Nephron (organoid): ENCODE results near the gene HECW1.

Experiments
- H3K27ac Mint-ChIP-seq, 3 experiments: 2 replicates each; pipeline ENCODE4 v1.8.0; 2020; ENCODE audit warnings: mixed read lengths in 3 of 3, mild to moderate bottlenecking in 2 of 3, moderate library complexity in 1 of 3
- H3K27me3 Mint-ChIP-seq: 2 replicates; pipeline ENCODE4 v1.8.0; 2021; ENCODE audit warnings: low read depth, mild to moderate bottlenecking, moderate library complexity, mixed read lengths
- H3K36me3 Mint-ChIP-seq: 2 replicates; pipeline ENCODE4 v1.8.0; 2020; ENCODE audit warnings: low read depth, mixed read lengths
- H3K4me1 Mint-ChIP-seq: 2 replicates; pipeline ENCODE4 v1.8.0; 2020; ENCODE audit warnings: mixed read lengths
- H3K4me3 Mint-ChIP-seq, 3 experiments: 2 replicates each; pipeline ENCODE4 v1.8.0; 2020; ENCODE audit warnings: mild to moderate bottlenecking in 3 of 3, mixed read lengths in 3 of 3, moderate library complexity in 2 of 3
- H3K9me3 Mint-ChIP-seq: 2 replicates; pipeline ENCODE4 v1.8.0; 2020; ENCODE audit warnings: mixed read lengths
- TF ChIP-seq, protein P1 (sequence below), 3 experiments: fragments of 200-600 bp; sonication (generic); IDR thresholded peaks; one replicate each; pipeline ENCODE4 v1.5.0; 2021; ENCODE audit warnings: antibody characterized with exemption in 3 of 3; ENCODE audit not compliant: unreplicated experiment in 3 of 3

Gene HECW1

GRCh38 chr7:43085992-43086391 is 26.5 kb upstream of the HECW1 start:
- no peaks in the 10 kb centered on the region for H3K4me1 Mint-ChIP-seq
- TF ChIP-seq, protein P1, sequence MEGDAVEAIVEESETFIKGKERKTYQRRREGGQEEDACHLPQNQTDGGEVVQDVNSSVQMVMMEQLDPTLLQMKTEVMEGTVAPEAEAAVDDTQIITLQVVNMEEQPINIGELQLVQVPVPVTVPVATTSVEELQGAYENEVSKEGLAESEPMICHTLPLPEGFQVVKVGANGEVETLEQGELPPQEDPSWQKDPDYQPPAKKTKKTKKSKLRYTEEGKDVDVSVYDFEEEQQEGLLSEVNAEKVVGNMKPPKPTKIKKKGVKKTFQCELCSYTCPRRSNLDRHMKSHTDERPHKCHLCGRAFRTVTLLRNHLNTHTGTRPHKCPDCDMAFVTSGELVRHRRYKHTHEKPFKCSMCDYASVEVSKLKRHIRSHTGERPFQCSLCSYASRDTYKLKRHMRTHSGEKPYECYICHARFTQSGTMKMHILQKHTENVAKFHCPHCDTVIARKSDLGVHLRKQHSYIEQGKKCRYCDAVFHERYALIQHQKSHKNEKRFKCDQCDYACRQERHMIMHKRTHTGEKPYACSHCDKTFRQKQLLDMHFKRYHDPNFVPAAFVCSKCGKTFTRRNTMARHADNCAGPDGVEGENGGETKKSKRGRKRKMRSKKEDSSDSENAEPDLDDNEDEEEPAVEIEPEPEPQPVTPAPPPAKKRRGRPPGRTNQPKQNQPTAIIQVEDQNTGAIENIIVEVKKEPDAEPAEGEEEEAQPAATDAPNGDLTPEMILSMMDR (IDR thresholded peaks at IDR 0.05; ENCODE audit: unreplicated experiment in 3 of 3) = no peak
- H3K27me3 Mint-ChIP-seq = peaks cover 4% of the 10 kb centered on the region
- no peaks in the 10 kb centered on the region for H3K36me3 Mint-ChIP-seq
- peaks cover 3% of the 10 kb centered on the region for H3K9me3 Mint-ChIP-seq
- no peak overlapping the region for H3K27ac Mint-ChIP-seq
- no peak overlapping the region for H3K4me3 Mint-ChIP-seq

DNA sequence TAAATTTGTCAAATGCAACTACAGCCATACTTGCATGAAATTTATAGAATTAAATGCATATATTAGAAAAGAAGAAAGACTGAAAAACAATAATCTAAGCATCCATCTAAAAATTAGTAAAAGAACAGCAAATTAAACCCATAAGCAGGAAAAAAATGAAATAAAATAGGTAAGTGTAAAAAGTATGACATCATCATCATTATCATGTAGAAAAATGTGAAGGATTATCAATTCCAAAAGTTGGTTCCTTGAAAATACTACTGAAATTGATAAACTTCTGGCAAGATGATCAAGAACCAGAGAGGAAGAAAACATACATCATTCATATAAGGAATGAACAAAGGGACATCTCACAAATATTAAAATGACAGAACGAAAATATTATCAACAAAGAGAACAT is 19.6 kb upstream of the HECW1 start:
- Mint-ChIP-seq H3K36me3 (no peaks in the 10 kb centered on the region), H3K9me3 (no peaks in the 10 kb centered on the region), H3K27me3 (no peaks in the 10 kb centered on the region), H3K4me1 (no peaks in the 10 kb centered on the region), H3K4me3 (no peak overlapping the region), H3K27ac (no peak overlapping the region)
- TF ChIP-seq, protein P1 (IDR thresholded peaks at IDR 0.05; ENCODE audit: unreplicated experiment in 3 of 3) = no peak

DNA sequence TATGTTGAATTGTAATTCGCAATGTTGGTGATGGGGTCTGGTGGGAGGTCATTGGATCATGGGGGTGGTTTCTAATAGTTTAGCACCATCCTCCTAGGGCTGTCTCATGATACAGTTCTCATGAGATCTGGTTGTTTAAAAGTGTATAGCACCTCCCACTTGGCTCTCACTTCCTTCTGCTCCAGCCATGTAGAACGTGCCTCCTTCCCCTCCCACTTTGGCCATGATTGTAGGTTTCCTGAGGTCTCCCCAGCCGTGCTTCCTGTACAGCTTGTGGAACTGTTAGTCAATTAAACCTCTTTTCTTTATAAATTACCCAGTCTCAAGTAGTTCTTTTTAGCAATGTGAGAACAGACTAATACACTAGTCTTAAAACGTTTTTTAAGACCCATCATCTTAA is 15.6 kb upstream of the HECW1 start:
- H3K36me3 Mint-ChIP-seq = no peaks in the 10 kb centered on the region
- no peaks in the 10 kb centered on the region for H3K9me3 Mint-ChIP-seq
- H3K27ac Mint-ChIP-seq = no peak overlapping the region
- no peaks in the 10 kb centered on the region for H3K4me1 Mint-ChIP-seq
- H3K4me3 Mint-ChIP-seq = no peak overlapping the region
- H3K27me3 Mint-ChIP-seq = peaks cover 5% of the 10 kb centered on the region
- TF ChIP-seq, protein P1 (IDR thresholded peaks at IDR 0.05; ENCODE audit: unreplicated experiment in 3 of 3) = no peak

DNA sequence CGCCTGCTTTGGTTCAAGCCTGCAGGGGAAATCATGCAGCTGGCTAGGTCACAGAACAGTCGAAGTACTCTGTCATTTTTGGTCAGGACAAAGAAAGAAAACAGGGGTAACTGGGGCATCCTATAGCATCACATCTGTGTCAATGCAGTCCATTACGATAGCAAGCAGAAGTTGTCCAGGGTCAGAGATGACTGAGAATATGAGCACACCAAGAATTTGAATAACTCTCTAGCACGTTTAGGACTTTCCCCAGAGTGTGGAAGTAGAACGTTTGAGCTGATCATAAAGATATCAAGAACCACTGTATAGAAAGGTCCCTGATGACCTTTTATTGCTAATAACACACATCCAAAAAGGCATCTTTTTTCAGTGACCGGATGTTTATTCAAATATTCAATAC is 12.7 kb upstream of the HECW1 start:
- TF ChIP-seq, protein P1 (IDR thresholded peaks at IDR 0.05; ENCODE audit: unreplicated experiment in 3 of 3) = no peak
- no peaks in the 10 kb centered on the region for H3K4me1 Mint-ChIP-seq
- peaks cover 5% of the 10 kb centered on the region for H3K27me3 Mint-ChIP-seq
- H3K36me3 Mint-ChIP-seq = no peaks in the 10 kb centered on the region
- H3K27ac Mint-ChIP-seq = no peak overlapping the region
- H3K4me3 Mint-ChIP-seq = no peak overlapping the region
- no peaks in the 10 kb centered on the region for H3K9me3 Mint-ChIP-seq

- H3K4me3 Mint-ChIP-seq = no peak overlapping the region
Observed at GRCh38 chr7:43104874-43105520, 7.5 kb upstream of the HECW1 start.

More at GRCh38 chr7:43104874-43105520, 7.5 kb upstream of the HECW1 start:
- Mint-ChIP-seq H3K27me3 (peaks cover 25% of the 10 kb centered on the region), H3K4me1 (no peaks in the 10 kb centered on the region), H3K36me3 (no peaks in the 10 kb centered on the region), H3K27ac (no peak overlapping the region), H3K9me3 (peaks cover 3% of the 10 kb centered on the region)
- TF ChIP-seq, protein P1 (IDR thresholded peaks at IDR 0.05; ENCODE audit: unreplicated experiment in 3 of 3) = no peak
